GM12891 (cell line): Measurements from ENCODE around the gene PARPBP.
"Not testable (repeated sequence)": the region's sequence is repeated elsewhere in the genome, so short reads cannot be mapped to it uniquely, and the experiment has no call there.

Experiments used
- POLR2A ChIP-seq: IDR thresholded peaks from 2 replicates; pipeline ENCODE4 v1.6.1; 2011; ENCODE audit warnings: low read depth, low read length, control low read depth
- POLR2AphosphoS5 ChIP-seq: IDR thresholded peaks from 2 replicates; pipeline ENCODE4 v1.6.1; 2011; ENCODE audit warnings: low read depth, low read length, control low read depth
- SPI1 ChIP-seq: IDR thresholded peaks from 2 replicates; pipeline ENCODE4 v1.6.1; 2011; ENCODE audit warnings: low read depth, low read length, control low read depth
- TAF1 ChIP-seq: IDR thresholded peaks from 2 replicates; pipeline ENCODE4 v1.6.1; 2011; ENCODE audit warnings: low read depth, low read length, control low read depth

GRCh38 chr12:102137619-102138018 is 17.6 kb downstream of the PARPBP start:
- TF ChIP-seq POLR2A, POLR2AphosphoS5, TAF1, SPI1: not testable (repeated sequence)
